ENCODE measurements around the gene KNG1.
"Not testable (repeated sequence)": the region's sequence is repeated elsewhere in the genome, so short reads cannot be mapped to it uniquely, and the experiment has no call there.

The KNG1 gene

DNA sequence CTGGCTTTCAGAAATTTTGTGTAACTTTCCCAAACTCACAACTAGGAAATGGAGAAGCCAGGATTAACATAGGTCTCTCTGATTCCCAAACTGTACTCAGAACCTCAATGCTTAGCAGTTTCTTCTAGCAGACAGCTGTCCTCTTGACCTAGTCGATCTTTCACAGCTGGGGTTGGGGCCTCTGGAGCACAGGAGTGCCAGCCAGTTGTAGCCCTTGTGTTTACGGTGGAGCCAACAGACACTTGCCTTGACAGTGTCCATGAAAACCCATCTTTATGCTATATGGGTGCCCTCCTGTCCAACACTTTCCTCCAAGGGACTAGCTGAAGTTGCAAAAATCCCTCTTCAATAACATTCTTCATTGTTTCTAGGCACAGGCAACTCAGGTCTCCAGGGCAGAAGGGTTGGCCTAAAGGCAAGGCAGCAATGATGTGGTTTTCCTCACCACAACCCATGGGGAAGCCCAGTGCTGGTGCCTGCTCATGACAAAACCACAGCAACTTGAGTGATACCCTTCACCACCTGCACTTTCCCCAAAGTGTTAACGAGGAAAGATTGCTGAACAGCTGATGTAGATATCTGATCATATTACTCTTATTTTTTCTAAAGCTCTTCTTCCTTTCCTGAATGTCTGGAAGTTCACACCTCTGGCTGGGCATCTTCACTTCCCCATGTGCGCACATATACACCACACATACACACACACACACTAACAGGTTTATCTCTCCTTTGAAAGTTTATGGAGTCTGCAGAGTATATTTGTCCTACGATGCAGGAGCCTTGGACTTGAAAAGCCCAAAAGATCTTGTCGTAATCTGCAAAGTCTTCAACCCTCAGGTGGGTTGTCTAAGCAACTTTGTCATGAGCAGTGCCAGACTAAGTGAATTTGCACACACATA, 11.0 kb upstream of the KNG1 start:
- Histone ChIP-seq H3K4me3 (ENCODE audit: low read depth, low read length) (no peak overlapping the region), H3K27me3 (peaks cover 8% of the 10 kb centered on the region), H3K36me3 (no peaks in the 10 kb centered on the region), H3K4me1 (no peaks in the 10 kb centered on the region), H3K9me3 (no peaks in the 10 kb centered on the region)
- TF ChIP-seq, protein P1, sequence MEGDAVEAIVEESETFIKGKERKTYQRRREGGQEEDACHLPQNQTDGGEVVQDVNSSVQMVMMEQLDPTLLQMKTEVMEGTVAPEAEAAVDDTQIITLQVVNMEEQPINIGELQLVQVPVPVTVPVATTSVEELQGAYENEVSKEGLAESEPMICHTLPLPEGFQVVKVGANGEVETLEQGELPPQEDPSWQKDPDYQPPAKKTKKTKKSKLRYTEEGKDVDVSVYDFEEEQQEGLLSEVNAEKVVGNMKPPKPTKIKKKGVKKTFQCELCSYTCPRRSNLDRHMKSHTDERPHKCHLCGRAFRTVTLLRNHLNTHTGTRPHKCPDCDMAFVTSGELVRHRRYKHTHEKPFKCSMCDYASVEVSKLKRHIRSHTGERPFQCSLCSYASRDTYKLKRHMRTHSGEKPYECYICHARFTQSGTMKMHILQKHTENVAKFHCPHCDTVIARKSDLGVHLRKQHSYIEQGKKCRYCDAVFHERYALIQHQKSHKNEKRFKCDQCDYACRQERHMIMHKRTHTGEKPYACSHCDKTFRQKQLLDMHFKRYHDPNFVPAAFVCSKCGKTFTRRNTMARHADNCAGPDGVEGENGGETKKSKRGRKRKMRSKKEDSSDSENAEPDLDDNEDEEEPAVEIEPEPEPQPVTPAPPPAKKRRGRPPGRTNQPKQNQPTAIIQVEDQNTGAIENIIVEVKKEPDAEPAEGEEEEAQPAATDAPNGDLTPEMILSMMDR (IDR thresholded peaks at IDR 0.05; ENCODE audit: low read depth, low read length): no peak
- no peak for DNase-seq

DNA sequence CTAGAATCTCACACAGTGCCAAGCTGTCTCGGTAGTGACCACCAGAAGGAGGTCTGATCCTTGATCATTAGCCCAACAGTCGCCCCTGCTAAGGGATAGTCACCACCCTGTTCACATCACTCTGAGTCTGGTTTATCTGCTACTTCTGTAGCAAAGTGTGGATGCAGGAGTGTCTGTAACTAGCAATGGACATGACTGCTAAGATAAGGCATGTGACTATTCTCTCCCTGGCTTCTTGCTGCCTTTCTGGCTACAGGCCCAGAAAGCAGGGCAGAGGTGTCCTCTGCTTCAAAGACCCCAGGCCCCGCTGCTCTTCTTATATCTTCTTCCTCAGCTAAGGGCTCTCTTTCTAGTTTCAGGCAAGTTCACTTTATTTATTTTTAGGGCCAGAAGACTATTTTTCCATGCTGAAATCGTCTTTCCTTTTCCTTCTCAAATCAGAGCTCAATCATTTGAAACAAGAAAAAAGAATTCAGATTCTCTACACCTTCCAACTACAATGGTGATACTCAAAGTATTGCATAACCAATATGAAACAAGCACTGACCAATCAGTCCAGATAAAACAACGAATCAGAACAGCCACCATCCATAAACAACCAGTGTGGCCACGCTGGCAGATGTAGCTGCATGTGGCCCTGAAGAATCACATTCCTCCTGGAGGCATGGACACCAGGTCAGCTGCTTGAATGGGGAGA, 8.0 kb upstream of the KNG1 start:
- no peak for DNase-seq
- Histone ChIP-seq H3K36me3 (no peaks in the 10 kb centered on the region), H3K27me3 (peaks cover 3% of the 10 kb centered on the region; the same call in 1 of the 2 replicates), H3K4me1 (no peaks in the 10 kb centered on the region), H3K4me3 (ENCODE audit: low read depth, low read length) (no peak overlapping the region), H3K9me3 (no peaks in the 10 kb centered on the region)
- TF ChIP-seq, protein P1 (IDR thresholded peaks at IDR 0.05; ENCODE audit: low read depth, low read length): no peak

DNA sequence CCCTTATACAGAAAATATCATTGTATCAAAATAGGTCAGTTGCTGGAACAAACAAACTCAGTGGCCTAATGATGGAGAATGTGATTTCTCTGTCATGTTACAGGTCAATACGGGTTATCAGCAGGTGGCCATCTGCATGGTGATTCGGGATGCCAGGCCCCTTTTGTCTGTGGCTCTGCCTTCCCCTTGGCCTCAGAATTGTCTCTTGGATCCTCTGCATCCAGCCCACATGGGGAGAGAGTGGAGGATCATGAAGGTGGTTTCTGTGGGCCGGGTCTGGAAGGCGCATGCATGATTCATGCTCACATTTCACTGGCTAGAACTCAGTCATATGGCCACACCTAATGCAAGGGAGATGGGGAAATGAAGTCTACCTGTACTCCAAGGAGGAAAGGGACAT, 6.5 kb upstream of the KNG1 start:
- not testable (repeated sequence) for DNase-seq; H3K4me3 ChIP-seq (ENCODE audit: low read depth, low read length); H3K27me3 ChIP-seq; H3K9me3 ChIP-seq; H3K36me3 ChIP-seq; H3K4me1 ChIP-seq

DNA sequence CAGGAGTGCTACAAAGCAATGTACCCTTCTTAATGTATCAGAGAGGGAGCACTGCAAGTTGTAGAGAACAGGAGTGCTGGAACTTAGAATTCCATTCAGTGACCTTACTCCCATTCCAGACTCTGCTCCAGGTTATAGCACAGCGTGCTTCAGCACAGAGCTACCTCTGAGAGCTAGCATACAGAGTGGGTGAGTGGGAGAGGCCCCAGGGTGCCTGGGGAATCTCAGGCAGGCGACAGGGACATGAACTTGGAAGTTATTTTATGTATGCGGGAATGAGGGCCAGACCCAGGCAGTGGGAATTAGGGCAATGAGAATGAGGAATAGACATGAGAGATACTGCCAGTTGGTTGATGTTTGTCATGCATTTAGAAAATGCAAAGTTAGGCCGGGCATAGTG, 3.7 kb upstream of the KNG1 start:
- Histone ChIP-seq H3K4me3 (ENCODE audit: low read depth, low read length) (no peak overlapping the region), H3K9me3 (no peaks in the 10 kb centered on the region), H3K36me3 (no peaks in the 10 kb centered on the region), H3K4me1 (no peaks in the 10 kb centered on the region), H3K27me3 (peaks cover 3% of the 10 kb centered on the region; the same call in 1 of the 2 replicates)
- TF ChIP-seq, protein P1 (IDR thresholded peaks at IDR 0.05; ENCODE audit: low read depth, low read length): no peak
- no peak for DNase-seq

DNA sequence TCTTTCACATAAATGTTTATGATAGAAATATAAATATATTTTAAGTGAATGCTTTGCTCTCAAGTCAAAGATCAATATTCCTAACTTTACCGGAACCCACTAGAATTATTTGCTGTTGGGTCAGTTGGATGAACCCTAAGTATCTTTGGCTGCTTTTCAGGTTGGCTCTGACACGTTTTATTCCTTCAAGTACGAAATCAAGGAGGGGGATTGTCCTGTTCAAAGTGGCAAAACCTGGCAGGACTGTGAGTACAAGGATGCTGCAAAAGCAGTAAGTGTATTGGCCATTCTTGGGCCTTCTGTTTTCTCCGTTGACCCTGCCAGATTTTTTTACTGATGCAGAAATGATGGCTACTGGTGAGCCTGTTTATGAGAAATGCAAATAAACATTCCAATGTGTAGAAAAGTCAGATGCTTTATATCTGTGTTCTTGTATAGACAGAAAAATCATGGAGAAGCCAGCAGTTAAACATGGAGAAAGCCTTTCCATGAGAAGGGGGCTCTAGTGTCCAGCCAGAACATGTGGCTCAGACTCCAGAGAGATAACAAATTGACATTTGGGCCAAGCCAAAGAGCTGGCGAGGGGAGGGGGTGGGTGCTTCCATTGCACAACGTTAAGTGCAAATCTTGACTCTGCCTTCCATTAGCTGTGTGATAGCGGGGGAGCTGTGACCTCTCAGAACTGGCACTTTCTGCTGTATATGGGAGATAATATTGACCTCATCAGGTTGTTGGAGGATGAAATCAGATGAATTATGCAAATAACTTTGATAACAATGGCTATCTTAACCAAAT, 3.0 kb downstream of the KNG1 start:
- H3K36me3 ChIP-seq: no peaks in the 10 kb centered on the region
- peak; percentile 25 for DNase-seq
- no peak overlapping the region for H3K4me3 ChIP-seq (ENCODE audit: low read depth, low read length)
- H3K27me3 ChIP-seq: peaks cover 3% of the 10 kb centered on the region; the same call in 1 of the 2 replicates
- TF ChIP-seq, protein P1 (IDR thresholded peaks at IDR 0.05; ENCODE audit: low read depth, low read length): no peak
- H3K9me3 ChIP-seq: no peaks in the 10 kb centered on the region
- H3K4me1 ChIP-seq: no peaks in the 10 kb centered on the region

DNA sequence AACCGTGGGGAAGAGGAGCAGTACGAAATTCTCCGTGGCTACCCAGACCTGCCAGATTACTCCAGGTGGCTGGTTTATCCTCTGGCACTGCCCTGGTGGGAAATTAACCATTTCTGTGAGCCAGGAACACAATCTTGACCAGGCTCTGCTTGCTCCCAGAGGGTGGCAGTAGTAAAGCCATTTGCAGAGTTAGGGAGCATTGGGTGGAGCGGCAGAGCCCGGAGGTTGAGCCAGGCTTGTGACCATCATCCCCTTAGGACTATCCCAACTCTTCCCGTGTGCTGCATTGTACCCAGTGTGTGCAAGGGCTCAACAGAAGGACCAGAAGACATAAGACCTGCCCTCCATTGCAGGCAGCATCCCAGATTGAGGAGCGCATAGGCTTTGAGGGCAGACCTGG, 5.3 kb downstream of the KNG1 start:
- Histone ChIP-seq H3K4me1 (no peaks in the 10 kb centered on the region), H3K36me3 (no peaks in the 10 kb centered on the region), H3K9me3 (no peaks in the 10 kb centered on the region), H3K27me3 (peaks cover 3% of the 10 kb centered on the region; the same call in 1 of the 2 replicates), H3K4me3 (ENCODE audit: low read depth, low read length) (no peak overlapping the region)
- peak; percentile 23 for DNase-seq
- TF ChIP-seq, protein P1 (IDR thresholded peaks at IDR 0.05; ENCODE audit: low read depth, low read length): peak; percentile 42
